OCI-LY7 (cell line): Measurements from ENCODE around the gene TCERG1.

Experiments used
- EZH2phosphoT487 ChIP-seq: fragments of 200-600 bp; sonication (generic); IDR thresholded peaks from 2 replicates; pipeline ENCODE4 v1.6.1; 2018; ENCODE audit warnings: low read depth, borderline replicate concordance, mild to moderate bottlenecking, mixed run types, antibody characterized with exemption, low read length, moderate library complexity, mixed read lengths
- TF ChIP-seq, protein P1 (sequence below): fragments of 200-600 bp; sonication (generic); conservative IDR thresholded peaks from 2 replicates; pipeline ENCODE4 v1.5.1; 2014; ENCODE audit warnings: mild to moderate bottlenecking, antibody characterized with exemption, low read length, moderate library complexity, mixed read lengths

DNA sequence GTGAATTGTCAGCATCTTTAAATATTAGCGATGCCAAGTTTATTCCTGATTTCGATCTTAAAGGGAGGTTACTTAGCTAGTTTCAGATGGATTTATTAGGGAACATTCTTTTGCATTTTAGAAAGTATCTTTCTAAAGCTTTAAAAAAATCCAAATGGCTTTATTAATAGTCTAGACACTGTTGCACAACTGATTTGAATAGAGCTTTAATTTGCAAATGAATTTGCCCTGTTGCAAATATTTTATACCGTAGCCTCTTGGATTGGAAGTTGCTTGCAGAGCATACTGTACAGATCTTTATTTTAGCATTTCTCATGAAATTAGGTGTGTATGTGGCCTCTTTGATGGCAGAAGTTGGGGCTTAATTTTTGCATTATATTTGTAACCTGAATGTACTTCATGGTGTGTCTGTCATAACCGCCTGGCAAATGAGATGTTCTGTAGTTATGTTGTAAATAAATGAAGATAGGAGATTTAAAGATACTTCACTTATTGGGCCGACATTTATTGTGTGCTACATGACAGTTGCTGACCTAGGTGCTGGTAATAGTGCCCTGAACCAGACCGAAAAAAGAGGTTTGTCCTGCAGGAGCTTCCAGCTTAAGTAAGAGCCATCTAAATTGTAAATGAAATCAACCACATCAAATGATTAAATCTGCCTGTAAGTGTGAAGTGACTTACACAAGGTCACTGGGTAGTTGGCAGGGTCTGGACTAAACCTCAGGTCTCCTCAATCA lies 1.8 kb downstream of the TCERG1 start:
- TF ChIP-seq, protein P1, sequence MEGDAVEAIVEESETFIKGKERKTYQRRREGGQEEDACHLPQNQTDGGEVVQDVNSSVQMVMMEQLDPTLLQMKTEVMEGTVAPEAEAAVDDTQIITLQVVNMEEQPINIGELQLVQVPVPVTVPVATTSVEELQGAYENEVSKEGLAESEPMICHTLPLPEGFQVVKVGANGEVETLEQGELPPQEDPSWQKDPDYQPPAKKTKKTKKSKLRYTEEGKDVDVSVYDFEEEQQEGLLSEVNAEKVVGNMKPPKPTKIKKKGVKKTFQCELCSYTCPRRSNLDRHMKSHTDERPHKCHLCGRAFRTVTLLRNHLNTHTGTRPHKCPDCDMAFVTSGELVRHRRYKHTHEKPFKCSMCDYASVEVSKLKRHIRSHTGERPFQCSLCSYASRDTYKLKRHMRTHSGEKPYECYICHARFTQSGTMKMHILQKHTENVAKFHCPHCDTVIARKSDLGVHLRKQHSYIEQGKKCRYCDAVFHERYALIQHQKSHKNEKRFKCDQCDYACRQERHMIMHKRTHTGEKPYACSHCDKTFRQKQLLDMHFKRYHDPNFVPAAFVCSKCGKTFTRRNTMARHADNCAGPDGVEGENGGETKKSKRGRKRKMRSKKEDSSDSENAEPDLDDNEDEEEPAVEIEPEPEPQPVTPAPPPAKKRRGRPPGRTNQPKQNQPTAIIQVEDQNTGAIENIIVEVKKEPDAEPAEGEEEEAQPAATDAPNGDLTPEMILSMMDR = no peak
- TF ChIP-seq EZH2phosphoT487 = no peak
